Raji (cell line): ENCODE data around the gene BRD4.

Source experiments
- POLR2A ChIP-seq: IDR thresholded peaks from 2 replicates; pipeline ENCODE4 v1.6.1; 2011; ENCODE audit warnings: low read depth, low read length, control low read depth; ENCODE audit not compliant: insufficient read depth

The BRD4 gene

DNA sequence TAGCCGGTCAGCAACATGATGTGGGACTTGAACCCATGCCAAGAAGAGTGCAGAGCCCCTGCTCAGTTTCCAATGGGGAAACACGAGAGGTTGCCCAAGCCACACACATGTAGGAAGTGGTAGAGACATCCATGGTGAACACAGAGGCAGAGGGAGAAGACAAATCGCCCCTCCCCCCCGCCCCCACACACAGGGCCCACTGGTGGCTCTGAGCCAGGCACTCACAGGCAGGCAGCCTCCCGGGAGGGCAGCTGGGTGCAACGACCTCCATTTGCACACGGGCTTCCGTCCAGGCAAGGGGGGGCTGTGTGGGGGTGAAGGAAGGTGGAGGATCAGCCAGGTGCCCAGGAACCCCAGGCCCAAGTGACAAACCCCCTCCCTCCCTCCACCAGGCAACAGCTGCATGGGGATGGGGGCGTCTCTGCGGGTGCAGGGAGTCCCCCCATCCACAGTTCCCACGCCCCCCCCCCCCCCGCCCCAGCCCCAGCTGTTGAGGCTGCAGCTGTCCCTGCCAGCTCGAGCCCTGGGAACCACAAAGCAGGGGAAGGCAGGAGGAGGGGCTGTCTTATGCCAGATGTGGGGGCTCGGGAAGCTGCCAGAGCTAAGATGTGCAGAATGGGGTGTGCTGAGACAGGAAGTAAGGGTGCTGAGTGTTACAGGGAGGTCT is 134.9 kb downstream of the BRD4 start:
- no peak for TF ChIP-seq POLR2A

DNA sequence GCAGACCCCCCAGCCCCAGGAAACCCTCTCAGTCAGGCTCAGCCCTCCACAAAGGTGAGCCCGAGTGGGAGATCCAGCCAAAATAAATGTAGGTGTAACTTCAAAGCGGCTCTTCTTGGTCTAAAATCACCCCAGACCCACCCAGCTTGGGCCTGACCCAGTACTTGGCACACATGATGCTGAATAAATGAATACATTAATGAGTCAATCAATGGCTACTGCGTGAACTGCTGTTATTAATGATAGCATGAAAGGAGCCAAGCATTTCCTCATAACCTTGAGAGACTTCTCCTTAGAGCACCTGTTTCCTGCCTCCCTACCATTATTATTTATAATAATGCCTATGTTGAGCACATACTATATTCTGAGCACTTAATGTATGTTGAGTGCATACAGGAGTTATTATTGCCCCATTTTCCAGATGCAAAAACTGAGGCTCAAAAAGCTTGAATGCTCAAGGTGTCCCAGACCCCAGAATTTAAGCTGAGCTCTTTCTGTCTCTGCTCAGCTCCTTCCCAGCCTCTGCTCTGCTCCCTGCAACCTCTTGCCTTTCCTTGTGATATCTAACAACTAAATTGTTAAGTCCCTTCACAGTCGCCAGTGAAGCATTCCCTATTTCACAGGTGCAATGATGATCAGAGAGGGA is 135.9 kb downstream of the BRD4 start:
- TF ChIP-seq POLR2A, result no peak

DNA sequence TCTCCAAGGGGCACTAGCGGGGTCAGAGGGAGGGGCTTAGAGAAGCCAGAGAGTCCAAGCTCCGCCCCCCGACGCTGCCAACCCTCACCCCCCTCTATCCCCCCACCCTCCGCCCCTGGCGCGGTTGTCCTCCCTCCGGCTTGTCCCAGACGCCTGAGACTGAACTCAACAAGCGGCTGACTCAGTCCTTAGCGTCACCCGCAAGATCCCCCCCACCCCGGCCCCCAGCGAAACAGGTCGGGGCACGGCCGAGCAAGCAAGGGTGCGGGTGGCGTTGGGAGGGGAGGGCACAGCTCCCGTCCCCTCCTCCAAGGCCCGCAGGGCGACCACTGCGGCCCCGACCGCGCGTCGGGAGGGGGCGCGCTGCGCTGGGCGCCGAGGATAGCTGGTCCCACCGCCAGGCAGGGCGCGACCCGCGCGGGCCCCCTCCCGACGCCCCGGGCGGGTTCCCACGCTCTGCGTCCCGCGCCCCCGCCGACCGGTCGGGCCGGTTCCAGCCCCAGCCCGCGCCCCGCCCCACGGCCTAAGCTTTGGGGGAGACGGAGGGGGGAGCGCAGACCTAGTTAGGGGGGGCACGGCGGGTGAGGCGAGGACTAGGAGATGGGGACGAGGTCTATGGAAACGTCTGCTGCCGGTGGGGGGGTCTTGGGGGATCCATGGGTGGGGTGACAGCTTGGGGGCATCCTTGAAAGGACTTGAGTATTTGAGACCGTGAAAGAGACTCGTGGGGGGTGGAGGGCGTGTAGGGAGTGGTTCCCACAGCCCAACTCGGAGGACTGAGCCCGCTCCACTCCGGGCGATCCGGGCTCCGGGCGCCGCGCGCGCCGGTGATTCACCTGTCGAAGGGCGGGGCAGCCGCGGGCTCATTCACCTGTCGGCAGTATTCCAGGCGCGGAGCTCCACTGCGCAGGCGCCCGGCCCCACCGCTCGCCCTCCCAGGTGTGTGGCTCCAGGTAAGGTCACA is 136.7 kb downstream of the BRD4 start:
- TF ChIP-seq POLR2A, result no peak

DNA sequence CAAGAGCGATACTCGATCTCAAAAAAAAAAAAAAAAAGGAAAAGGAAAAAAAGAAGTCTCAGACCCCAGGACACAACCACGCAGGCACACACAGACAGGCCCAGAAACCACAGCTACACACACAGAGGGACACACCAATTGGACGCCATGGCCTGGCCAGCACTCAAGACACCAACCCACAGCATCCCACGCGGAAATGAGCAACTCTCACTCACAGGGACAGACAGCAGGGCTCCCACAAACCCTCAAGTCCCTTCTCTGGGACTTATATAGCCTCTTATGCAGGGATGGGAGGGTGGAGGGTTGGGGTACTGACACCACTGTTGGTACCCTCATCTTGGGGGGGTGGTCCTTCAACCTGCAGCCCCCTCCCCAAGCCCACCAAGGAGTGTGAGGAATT is 137.4 kb downstream of the BRD4 start:
- no peak for TF ChIP-seq POLR2A

DNA sequence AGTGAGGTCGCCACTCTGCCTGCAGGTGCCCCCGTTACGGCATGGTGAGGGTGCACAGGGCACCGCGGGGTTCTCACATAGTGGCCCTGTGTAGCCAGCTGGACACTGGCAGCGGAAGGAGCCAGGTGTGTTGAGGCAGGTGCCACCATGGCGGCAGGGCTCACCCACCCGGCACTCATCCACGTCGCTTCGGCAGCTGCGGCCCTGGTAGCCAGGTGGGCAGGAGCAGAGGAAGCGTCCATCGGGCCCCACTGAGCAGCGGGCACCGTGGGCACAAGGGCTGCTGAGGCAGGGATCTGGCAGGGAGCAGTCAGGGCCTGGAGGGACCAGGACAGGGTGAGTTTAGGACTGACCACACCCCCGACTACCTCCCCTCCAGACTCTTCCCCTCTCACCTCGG is 140.4 kb downstream of the BRD4 start:
- no peak for TF ChIP-seq POLR2A

DNA sequence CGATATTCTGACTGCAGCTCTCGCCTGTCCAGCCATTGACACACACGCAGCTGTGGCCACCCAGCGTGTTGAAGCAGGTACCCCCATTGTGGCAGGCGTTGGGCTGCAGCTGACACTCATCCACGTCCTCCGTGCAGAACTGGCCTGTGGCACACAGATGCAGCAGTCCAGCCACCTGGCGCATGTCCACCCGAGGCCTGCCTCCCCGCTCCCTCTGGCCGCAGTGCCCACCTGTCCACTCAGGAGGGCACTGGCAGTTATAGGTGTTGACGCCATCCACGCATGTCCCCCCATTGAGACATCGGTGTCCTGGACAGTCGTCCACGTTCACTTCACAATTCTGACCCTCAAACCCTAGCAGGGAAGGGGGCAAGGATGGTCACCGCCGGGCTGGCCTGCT is 140.8 kb downstream of the BRD4 start:
- TF ChIP-seq POLR2A, result no peak

DNA sequence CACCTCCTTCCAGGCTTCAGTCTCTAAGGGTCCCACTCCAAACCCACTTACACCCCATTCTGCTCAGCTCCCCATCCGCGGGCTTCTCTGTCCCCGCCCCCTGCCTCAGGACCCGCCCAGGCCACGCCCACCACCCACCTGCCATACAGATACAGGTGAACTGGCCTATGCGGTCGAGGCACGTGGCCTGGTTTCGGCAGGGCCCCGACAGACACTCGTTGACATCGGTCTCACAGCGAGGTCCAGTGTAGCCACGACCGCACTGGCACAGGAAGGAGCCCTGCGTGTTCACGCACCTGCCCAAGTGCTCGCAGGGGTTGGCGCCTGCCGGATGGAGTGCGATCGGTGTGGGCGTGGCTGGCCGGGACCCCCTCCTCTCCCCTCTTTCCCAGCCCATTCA is 143.5 kb downstream of the BRD4 start:
- TF ChIP-seq POLR2A, result no peak

DNA sequence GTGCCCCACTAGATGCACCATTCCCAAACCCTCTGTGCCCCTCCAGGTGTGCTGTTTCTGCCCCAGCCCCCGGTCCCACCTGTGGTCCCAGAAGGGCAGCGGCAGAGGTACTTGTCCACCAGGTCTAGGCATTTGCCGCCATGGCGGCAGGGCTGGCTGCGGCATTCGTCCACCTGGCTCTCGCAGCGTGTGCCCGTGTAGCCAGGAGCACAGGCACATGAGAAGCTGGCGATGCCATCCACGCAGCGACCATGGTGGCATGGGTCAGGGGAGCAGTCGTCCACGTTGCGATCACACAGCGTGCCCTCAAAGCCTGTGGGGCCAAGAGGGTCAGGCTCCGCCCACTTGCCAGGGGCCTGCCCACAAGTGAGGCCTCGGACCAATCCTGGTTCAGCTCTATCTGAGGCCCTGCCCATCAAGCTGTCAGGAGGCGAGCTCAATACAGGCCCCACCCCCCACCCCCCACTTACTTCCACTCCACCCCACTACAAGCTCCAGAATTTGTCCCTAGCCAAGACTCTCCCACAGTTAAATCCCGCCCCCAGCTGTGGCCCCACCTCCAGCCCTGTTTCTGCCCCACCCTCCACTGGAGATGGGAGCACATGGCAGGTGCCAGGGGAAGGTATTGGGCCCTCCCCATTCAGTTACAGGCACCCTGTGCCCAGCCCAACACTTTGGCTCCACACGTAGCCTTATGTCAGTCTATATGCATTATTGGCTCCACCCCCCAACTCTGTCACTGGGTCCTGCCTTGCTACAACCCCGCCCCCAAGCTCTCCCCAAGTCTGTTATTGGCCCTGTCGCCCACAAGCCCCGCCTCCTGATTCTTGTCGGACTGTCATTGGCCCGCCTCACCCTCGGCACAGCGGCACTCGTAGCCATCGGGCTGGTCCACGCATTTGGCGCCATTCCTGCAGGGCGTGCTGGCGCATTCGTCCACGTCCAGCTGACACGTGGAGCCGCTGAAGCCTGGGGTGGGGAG is 145.0 kb downstream of the BRD4 start:
- TF ChIP-seq POLR2A, result no peak
